Upper lobe of right lung (tissue), 1 donor: ENCODE results near the gene CCSER1. TPM values are rescaled to one million over a fixed set of nuclear protein-coding genes. Genes with fewer than 3 reads are reported as not detected.
A peak's percentile ranks its signal among the peaks of the same experiment; 100 is the strongest.
"Not testable (repeated sequence)": the region's sequence is repeated elsewhere in the genome, so short reads cannot be mapped to it uniquely, and the experiment has no call there.

ENCODE experiments used
- ATAC-seq: fragments of 200-7000 bp; cut with Tn5 transposase; one replicate; pipeline ENCODE4 v1.9.1; 2020; ENCODE audit warnings: mild to moderate bottlenecking, moderate library complexity
- DNase-seq: peaks from one replicate; pipeline ENCODE4 v3.0.0-alpha.2; 2020
- H3K27ac ChIP-seq: fragments of 200-600 bp; one replicate; pipeline ENCODE4 v1.8.0; 2022
- H3K27me3 ChIP-seq: fragments of 200-600 bp; one replicate; pipeline ENCODE4 v1.8.0; 2022; ENCODE audit warnings: mild to moderate bottlenecking
- H3K36me3 ChIP-seq: fragments of 200-600 bp; one replicate; pipeline ENCODE4 v1.8.0; 2022
- H3K4me1 ChIP-seq: fragments of 200-600 bp; one replicate; pipeline ENCODE4 v1.8.0; 2022
- H3K4me3 ChIP-seq: fragments of 200-600 bp; one replicate; pipeline ENCODE4 v1.8.0; 2022; ENCODE audit warnings: mild to moderate bottlenecking
- H3K9me3 ChIP-seq: fragments of 200-600 bp; one replicate; pipeline ENCODE4 v1.8.0; 2022
- intact Hi-C: fragments of 100-400 bp; cut with DNase I; formaldehyde crosslinking; loops from one replicate; pipeline ENCODE4 v1.11.0; 2022
- total RNA-seq: library from RNA; stranded (reverse); fragmentation: NEBNext Ultra II Directional; extraction: Animal tissue kit (Norgen Biotek cat#: 25700); gene quantifications from one replicate; pipeline ENCODE4 v1.2.1, GENCODE V29; 2021
- TF ChIP-seq, protein P1 (sequence below): fragments of 200-600 bp; IDR thresholded peaks from one replicate; pipeline ENCODE4 v1.8.0; 2022; ENCODE audit warnings: antibody characterized with exemption
- donor health status: DM: no; HTN: yes; CAD: no; lungs with severe emphysema.

CCSER1 gene
- total RNA-seq, 1 donor from 2014 or later = 7.4 TPM

DNA sequence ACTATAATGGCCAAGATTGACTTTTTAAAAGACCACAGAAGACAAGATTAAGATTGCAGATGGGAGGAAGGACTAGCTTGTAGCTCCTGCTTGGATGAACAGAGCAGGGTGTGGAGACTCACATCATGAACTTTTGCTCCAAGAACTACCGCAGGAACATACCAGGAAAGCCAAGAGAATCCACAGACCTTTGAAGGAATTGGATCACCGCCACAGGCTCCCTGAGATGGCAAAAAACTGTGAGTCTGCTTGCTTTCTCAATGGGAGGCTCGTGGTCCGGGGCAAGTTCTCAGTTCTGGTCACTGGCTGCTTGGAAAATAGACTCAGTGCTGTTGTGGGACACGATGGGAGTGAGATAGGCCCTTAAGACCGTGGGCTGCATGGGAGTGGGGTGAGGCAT, 276.6 kb downstream of the CCSER1 start:
- intact Hi-C loops = no loop called here
- Histone ChIP-seq H3K4me3 (no peak overlapping the region), H3K36me3 (no peaks in the 10 kb centered on the region), H3K4me1 (no peaks in the 10 kb centered on the region), H3K27ac (no peak overlapping the region), H3K27me3 (no peaks in the 10 kb centered on the region), H3K9me3 (peaks cover 5% of the 10 kb centered on the region)
- ATAC-seq (no peak), DNase-seq (no peak)
- TF ChIP-seq, protein P1, sequence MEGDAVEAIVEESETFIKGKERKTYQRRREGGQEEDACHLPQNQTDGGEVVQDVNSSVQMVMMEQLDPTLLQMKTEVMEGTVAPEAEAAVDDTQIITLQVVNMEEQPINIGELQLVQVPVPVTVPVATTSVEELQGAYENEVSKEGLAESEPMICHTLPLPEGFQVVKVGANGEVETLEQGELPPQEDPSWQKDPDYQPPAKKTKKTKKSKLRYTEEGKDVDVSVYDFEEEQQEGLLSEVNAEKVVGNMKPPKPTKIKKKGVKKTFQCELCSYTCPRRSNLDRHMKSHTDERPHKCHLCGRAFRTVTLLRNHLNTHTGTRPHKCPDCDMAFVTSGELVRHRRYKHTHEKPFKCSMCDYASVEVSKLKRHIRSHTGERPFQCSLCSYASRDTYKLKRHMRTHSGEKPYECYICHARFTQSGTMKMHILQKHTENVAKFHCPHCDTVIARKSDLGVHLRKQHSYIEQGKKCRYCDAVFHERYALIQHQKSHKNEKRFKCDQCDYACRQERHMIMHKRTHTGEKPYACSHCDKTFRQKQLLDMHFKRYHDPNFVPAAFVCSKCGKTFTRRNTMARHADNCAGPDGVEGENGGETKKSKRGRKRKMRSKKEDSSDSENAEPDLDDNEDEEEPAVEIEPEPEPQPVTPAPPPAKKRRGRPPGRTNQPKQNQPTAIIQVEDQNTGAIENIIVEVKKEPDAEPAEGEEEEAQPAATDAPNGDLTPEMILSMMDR = no peak

DNA sequence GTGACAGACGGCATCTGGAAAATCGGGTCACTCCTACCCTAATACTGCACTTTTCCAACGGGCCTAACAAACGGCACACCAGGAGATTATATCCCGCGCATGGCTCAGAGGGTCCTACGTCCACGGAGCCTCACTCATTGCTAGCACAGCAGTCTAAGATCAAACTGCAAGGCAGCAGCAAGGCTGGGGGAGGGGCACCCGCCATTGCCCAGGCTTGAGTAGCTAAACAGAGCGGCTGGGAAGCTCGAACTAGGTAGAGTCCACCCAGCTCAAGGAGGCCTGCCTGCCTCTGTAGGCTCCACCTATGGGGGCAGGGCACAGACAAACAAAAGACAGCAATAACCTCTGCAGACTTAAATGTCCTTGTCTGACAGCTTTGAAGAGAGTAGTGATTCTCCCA, 280.7 kb downstream of the CCSER1 start:
- DNase-seq, H3K4me1 ChIP-seq, H3K27ac ChIP-seq, ATAC-seq, intact Hi-C loops, H3K27me3 ChIP-seq, H3K4me3 ChIP-seq, H3K36me3 ChIP-seq, H3K9me3 ChIP-seq: not testable (repeated sequence)

DNA sequence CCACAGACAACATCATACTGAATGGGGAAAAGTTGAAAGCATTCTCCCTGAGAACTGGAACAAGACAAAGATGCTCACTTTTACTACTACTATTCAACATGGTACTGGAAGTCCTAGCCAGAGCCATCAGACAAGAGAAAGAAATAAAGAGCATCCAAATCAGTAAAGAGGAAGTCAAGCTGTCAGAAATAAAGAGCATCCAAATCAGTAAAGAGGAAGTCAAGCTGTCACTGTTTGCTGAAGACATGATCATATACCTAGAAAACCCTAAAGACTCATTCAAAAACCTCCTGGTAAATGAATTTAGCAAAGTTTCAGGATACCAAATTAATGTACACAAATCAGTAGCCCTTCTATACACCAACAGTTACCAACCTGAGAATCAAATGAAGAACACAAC, 285.6 kb downstream of the CCSER1 start:
- ATAC-seq, H3K27me3 ChIP-seq, H3K4me3 ChIP-seq, DNase-seq, H3K9me3 ChIP-seq, H3K4me1 ChIP-seq, intact Hi-C loops, H3K27ac ChIP-seq, H3K36me3 ChIP-seq: not testable (repeated sequence)

DNA sequence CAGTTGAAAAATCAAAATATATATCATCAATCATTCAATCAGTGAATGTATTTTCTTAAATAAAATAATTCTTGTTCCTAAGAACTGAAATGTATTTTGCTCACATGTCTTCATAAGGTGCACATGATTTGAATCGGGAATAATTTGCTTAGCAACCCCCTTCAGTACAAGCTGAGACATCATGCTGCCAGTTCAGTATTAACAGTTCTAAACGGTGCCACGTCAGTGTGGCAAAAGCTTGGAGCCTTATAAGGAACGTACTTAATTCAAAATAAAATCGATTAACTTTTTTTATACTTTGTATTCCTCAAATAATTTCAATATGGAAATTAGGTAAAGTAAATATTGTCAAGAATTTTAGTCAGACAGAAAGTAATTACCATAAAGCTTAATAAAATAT, 287.9 kb downstream of the CCSER1 start:
- ATAC-seq = no peak
- no peaks in the 10 kb centered on the region for H3K9me3 ChIP-seq
- no peak overlapping the region for H3K27ac ChIP-seq
- TF ChIP-seq, protein P1 = no peak
- H3K36me3 ChIP-seq = no peaks in the 10 kb centered on the region
- H3K4me1 ChIP-seq = no peaks in the 10 kb centered on the region
- H3K27me3 ChIP-seq = no peaks in the 10 kb centered on the region
- DNase-seq = no peak
- intact Hi-C loops = no loop called here
- H3K4me3 ChIP-seq = no peak overlapping the region

DNA sequence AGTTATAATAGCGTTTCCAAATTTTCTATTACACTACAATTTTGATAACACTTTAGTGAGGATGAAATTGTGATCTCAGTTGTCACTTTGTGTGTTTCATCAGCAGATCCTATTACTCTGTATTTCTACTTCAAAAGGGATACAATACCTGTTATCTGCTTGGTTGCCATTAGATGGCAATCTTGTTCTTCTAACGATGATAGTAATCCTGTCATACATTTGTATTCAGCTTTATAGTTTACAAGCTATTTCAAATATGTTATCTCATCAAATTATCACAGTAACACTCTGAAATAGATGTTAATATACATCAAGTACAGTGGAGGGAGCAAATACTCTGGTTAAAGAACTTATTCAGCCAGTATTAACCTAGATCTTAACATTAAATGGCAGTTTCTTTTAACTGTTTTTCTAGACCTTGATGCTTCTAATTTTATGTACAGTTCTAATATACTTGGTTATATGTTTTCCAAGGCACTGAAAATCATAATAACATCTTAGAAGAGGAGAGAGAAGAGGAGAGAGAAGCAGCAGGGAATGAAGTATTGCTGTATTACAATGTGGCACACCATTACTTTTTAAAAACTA, 292.0 kb downstream of the CCSER1 start:
- no peaks in the 10 kb centered on the region for H3K9me3 ChIP-seq
- no peaks in the 10 kb centered on the region for H3K27me3 ChIP-seq
- H3K4me1 ChIP-seq = no peaks in the 10 kb centered on the region
- no peak overlapping the region for H3K4me3 ChIP-seq
- no peak overlapping the region for H3K27ac ChIP-seq
- DNase-seq (no peak), ATAC-seq (peak; percentile 75)
- TF ChIP-seq, protein P1 = peak; percentile 54
- H3K36me3 ChIP-seq = no peaks in the 10 kb centered on the region
- intact Hi-C loops = no loop called here

DNA sequence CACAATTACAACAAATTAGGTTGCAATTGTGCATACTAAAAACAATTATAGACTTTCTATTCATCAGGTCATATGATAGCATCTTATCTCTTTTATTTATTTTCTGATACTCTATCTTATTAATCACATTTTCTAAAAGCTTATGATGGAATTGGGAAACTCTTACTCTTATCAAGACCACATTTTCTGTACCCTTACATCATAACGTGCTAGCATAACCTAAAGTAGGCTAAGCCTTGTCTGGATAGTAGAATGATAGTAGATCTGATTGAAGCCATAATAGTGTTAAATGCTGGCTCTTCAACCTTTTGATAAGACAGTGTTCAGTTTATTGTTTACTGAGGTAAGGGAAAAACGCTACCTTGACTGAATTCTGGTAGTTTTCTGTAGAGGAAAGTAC, 294.0 kb downstream of the CCSER1 start:
- ATAC-seq = no peak

More for the DNA sequence above, 294.0 kb downstream of the CCSER1 start:
- H3K27me3 ChIP-seq = no peaks in the 10 kb centered on the region
- H3K27ac ChIP-seq = no peak overlapping the region
- intact Hi-C loops = no loop called here
- no peaks in the 10 kb centered on the region for H3K9me3 ChIP-seq
- TF ChIP-seq, protein P1 = no peak
- H3K36me3 ChIP-seq = no peaks in the 10 kb centered on the region
- no peaks in the 10 kb centered on the region for H3K4me1 ChIP-seq
- DNase-seq = no peak
- no peak overlapping the region for H3K4me3 ChIP-seq
